HG03064 (cell line): ENCODE results near the gene CLGN.
A peak's percentile ranks its signal among the peaks of the same experiment; 100 is the strongest.

Experiments used
- ATAC-seq: cut with Tn5 transposase; IDR thresholded peaks from one replicate; pipeline ENCODE4 v1.9.1; 2021; ENCODE audit warnings: low read depth; ENCODE audit not compliant: unreplicated experiment

The CLGN gene

DNA sequence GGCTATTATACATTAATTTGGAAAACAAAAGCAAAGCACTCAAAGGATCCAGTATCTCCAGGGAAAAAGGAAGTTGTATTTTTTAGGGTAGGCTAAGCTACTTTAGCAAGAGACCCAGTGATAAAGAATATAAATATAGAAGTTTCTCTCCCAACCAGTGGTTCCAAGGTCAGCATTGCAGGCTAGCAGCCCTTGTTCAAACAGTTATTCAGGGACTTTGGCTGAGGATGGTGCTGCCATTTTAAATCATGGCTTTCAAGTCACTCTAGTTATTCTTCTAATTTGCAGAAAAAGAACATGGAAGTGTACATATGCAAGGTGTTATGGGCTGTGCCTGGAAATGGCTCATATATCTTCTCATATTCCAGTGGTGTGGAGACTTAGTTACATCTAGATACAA, 44.7 kb downstream of the CLGN start:
- ATAC-seq, result no peak

DNA sequence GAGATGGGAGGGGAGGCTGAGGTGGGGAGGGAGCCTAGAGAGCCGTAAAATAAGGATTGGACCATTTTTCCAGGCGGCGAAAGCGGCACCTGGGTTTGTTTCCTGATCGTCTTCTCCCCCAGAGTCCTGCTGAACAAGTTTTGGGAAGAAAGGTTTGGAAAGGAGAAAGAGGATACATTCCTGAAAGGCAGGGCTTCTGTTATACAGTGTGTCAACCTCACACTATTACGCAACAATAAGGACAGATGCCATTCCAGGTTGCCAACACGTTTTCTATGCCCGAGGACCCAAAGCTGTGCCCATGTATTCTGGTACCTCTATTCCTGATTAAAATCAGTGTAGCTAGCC, 53.3 kb downstream of the CLGN start:
- ATAC-seq, result no peak

DNA sequence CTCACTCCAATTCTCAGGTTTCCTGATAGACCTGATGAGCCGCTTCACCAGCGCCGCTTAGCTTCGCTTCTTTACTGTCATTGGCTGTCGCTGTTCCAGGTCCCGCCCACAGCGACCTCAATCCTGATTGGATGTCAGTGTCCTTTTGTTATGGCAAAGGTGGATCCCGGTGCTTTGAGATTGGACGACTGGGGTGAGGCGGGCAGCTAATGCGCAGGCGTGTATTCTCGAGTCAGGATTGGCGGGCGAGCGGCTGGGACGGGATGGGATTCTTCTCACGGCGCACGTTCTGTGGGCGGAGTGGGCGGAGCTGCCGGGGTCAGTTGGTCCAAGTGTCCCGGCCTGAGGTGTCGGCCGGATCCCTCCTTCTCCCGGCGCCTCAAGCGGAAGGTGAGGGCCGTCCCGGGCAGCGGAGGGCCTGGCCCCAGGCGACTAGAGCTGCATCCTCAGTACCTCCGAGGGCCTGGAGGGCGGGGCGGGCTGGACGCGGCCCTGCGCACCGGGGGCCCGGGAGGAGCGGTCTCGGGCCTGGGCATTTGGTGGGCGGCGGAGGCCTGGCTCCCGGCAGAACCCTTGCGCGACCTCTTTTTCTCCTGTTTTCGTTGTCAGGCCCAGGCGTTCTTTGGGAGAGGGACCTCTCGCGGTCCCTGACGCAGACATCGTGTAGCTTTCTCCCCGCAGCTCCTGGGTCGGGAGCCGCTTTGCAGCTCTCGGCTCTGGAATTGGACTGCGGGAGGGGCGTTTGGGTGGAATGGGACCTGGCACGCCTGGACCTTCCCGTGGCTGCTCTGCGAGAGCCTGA, 53.9 kb downstream of the CLGN start, which contains the start of gene SCOC:
SCOC (plus strand) TSS at position 319 of the 802 bp plus-strand sequence. CDS start 5,525 bp downstream, outside the sequence.
- peak; percentile 97 for ATAC-seq

DNA sequence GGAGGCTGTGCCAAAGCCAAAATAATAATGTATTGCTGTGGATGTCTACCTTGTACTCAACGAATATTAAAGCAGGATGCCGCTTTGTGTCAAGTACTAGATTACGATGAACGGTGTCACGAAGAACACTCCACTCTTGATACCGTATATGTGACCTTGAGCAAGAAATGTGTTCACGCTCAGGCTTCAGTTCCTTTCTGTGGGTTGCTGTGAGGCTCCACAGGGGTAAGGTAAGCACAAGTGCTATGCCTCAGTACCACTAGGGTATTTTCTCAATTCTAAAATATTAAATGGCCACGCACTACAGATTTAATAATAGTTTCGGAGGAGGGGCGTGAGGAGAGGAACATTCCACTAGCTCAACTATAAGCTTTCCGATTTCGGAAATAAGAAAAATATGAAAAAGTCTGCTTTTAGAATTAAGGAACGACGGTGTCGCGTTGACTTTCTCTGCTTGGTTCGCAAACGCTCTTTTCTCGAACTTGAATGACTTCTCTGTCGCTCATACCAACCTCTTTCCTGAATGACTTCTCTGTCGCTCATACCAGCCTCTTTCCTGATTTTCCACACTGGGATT, 54.6 kb downstream of the CLGN start:
- ATAC-seq, result peak; percentile 59

DNA sequence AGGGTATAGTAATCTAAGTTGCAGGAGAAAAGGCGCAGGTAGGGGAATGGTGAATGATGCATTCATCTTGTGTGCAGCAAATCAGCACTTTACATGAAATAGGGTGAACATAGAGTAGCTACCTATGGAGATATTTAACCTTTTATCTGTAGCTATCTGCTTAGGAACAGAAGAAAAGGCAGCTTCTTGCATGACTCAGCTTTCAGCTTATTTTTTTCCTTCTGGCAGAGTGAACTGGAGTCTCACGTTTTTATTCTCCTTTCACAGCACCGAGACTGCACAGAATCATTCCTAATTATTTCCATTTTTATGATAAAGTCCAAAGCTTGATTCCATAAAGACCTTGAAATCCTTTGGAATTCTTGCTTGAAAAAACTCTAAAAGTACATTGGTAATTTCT, 58.8 kb downstream of the CLGN start:
- ATAC-seq, result no peak

DNA sequence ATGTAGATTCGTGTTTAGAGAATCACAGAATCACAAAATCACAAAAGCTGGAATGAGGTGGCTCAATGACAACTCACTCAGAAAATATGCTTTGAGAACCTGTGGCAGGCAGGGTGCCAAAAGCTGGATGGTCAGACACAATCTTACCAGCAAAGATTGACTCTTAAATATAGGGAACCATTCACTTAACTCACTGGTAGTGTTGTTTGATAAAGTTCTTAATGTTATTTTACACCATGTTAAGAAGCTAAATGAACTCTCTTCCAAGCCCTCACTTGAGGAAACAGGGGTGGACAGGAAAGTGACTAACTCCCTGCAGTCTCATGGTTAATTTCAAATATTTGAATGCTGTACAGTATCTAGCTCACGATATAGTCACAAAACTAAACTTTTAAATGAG, 59.7 kb downstream of the CLGN start:
- ATAC-seq, result no peak

DNA sequence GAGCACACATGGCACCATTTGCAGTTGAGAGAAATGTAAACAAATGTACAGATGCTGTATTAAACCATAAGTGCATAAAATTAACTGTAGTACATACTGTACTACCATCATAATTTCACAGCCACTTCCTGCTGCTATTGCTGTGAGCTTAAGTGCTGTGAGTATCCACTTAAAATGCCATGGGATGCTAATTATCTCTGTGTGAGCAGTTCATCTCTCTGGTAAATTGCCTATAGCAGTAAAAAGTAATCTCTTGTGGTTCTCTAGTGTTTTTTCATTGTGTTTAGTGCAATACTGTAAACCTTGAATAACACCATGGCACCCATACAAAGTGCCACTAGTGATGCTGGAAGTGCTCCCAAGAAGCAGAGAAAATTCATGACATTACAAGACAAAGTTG, 63.9 kb downstream of the CLGN start:
- ATAC-seq, result no peak

DNA sequence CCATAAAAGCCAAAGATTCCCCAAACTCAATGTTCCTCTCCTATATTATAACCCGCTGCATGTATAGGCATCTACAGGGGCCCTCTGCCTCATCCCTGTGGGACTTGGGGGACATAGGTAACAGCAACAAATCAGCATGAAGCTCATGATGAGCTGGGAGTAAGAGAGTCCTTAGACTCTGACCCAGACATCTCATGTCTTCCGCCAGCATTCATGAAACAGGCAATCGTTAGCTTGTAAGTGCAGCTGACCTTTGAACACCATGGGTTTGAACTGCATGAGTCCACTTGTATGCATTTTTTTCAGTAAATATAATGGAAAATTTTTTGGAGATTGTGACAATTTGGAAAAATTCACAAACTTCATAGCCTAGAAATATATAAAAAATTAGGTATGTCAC, 64.4 kb downstream of the CLGN start:
- no peak for ATAC-seq

DNA sequence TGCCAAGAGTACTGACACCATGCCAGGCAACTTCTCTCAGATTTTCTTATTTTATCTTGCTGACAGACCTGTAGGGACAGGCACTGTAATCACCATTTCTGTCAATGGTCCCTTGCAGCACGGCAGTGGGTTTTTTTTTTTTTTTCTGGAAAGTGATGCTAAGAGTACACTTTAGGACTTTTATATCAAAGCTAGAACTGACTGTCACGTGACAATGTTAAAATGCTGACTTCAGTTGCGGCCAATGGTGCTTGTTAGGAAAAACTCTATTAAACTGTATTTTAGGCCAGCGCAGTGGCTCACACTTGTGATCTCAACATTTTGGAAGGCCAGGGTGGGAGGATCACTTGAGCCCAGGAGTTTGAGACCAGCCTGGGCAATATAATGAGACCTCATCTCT, 66.3 kb downstream of the CLGN start:
- ATAC-seq, result no peak

DNA sequence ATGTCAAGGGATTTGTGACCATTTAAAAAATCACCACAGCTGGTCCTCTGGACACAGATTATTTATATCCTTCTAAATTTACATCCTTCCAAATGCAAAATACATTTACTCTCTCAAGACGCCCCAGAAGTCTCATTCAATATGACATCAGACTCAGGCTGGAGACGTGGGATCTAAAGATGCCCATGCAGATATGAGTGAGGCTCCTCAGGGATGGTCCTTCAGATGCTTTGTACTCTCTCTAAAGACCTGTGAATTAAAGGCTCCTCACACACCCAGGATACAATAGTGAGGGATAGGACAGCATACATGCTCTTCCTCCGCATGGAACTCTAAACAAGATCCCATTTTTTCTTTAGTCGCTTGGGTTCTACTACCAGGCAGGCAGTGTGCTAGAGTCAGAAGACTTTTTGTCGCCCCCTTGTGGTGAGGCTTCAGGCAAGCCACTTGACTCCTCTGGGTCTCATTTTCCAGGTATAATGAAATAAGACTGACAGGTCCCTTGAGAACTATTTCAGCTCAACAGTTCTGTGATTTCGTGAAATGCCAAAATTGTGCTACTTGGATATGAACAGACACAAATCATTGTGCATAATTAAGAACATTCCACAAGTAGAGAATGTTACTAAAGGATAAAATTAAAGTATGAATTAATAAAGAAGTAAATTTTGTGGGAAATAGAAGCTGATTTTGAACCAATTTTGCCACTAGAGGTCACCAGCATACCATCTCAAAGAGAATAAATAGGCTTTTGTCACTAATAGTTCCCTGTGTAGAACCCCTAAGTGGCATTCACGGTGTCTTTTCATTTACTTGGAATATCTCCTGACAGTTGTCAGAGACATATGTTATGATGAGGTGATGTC, 67.7 kb downstream of the CLGN start:
- peak; percentile 98 for ATAC-seq

DNA sequence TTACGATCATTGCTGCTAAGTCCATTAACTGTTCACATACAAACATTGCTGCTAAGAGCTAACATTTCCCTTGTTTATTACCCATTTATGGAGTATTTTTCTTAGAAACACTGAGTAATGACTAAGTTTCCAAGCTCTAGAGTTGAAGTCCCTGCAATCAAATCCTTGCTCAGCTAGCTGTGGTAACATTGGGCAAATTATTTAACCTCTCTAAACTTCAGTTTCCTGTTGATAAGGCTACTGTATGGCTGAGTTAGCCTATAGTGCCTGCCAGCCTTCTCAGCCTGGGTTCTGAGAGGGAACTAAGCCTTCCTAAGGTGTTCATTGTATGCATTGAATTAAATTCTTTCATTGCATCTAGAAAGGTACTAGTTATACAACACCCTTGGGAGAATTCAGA, 69.2 kb downstream of the CLGN start:
- ATAC-seq, result no peak

DNA sequence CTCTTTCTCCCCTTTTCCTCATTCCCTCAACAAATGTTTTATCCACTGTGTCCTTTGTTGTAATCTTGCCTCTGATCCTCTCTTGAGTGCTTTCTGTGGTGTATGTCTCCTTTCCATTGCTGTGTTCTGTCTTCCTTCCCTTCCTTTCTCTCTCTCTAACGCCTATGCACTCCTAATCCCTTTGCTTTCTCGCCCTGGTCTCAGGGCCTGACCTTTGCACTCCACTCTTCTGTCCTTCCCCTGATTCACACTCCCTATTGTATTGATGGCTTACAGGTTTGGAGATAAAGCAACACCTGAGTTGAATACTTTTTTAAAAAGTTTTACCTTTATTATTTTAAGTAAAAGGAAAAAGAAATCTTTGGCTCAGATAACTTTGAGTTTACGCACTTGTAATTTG, 69.6 kb downstream of the CLGN start:
- ATAC-seq, result no peak

DNA sequence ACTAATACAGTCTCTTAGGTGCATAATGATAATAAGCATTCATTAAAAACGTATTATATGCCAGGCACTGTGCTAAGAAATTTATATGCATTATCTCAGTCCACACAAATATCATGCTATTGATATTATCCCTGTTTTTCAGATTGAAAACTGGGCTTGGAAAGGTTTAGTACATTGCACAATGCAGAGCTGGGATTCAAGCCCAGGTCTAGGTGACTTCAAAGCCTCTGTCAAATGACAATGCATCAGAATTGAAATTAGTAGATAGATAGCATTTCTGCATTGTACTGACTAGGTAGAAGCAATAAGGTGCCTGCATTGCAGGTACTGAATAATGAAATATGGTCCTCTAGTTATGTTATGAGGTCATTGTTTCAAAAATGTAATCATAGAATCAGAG, 72.2 kb downstream of the CLGN start:
- no peak for ATAC-seq

DNA sequence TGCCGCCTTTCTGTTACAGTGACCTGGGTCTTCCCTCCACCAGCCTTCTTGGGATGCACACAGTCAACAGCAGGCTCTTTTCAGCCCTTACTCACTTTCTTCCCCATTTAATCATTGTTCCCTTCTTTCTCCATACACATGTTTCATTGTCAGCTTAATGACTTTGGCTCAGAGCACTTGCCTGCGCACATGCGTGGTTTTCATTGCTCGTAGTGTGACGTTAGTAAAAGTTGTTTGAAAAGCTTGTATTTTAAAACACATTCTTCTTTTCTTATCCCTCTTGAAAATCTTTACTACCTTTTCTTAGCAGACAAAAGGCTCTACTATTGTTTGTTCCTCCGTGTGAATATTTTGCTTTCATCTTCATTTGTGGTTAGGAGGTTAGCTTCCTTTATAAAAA, 73.7 kb downstream of the CLGN start:
- ATAC-seq, result no peak

DNA sequence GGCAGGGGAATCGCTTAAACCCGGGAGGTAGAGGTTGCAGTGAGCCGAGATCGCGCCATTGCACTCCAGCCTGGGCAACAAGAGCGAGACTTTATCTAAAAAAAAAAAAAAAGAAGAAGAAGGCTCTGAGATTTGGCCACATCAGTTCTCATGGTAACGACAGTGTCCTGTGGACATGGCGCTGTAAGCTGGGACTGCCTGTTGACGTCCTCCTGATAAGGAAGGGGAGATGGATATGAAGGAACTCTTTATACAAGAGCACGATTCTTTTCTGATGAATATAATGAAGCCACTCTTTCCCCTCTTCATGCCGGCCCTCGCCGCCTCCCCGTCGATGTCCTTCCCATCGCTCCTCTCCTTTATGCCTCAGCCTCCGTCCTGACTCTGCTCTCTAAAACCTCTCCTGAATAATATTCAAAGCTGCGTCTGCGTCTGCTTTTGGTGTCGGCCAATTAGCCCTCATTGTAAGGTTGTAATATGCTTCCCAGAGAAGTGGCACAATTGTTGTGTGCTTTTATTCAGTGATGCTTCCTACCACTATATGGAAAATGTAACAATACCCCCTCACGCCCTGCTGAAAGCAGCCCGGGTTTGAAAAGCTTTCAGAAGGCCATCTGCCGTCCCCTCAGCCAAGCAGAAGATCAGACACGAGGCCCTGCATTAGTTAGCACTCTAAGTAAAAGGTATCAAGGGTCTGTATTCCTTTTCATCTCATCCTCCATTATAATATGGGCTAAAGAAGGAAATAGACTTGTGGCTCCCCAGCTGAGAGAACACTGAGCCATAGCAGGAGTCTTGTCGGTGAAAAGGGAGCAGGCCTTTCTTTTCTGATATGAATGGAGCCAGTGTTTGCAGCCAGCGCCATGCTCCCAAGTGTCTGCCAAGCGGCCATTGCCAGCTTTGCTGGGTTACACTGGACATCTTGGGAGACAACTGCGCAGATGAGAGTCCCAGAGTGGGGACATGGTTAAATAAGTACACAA, 76.1 kb downstream of the CLGN start:
- ATAC-seq, result no peak

DNA sequence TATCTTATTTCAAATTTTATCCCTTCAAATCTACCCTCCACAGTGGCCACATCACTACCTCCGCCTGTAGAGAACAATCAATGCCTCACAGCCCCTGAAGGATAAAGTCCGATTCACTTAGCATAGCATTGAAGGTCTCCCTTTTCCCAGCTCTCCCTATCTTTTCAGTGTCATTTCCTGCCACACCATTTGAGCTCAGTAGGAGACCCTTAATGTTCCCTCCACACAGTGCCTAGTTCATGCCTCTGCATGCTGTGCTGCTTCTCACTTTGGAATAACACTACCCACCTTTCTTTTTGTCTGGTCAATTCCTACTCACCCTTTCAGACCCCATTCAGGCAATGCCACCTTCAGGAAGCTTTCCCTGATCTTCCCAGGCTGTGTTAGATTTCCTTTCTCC, 77.6 kb downstream of the CLGN start:
- no peak for ATAC-seq

DNA sequence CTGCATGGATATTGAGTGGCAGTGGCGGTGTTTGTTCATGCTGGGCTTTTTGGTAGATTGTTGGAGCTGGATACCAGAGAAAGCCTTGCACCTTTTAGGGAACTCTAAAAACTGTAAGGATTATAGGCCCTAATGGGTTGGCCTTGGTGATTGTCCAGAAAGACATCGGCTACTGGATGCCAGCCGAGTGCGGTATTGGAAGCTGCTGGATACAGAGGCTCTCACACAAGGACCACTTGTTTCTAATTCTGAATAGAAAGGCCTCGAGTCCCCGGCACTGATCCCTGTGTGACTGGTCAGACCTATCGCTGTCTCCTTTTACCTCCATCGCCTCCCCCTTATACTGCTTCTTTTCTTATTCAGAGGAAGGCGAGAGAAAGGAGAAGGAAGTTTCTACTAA, 81.3 kb downstream of the CLGN start:
- ATAC-seq, result no peak

DNA sequence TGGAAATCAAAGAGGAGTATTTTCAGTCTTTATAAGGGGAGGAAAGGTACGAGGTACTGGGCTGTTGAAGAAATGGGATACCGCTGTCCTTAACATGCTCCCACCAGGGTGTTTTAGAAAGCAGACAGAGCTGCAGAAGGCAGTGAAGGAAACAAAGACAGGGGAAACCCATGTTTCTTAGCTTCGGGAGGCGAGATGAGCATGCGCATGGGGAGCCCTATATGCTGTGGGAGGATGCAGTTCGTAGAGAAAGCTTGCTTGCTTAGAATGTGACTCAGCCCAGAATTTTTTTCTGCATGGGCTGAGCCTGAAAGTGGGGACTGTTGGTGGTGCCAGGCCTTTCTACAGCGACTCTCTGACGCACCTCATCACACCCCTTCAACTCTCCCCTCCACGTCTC, 82.8 kb downstream of the CLGN start:
- no peak for ATAC-seq

DNA sequence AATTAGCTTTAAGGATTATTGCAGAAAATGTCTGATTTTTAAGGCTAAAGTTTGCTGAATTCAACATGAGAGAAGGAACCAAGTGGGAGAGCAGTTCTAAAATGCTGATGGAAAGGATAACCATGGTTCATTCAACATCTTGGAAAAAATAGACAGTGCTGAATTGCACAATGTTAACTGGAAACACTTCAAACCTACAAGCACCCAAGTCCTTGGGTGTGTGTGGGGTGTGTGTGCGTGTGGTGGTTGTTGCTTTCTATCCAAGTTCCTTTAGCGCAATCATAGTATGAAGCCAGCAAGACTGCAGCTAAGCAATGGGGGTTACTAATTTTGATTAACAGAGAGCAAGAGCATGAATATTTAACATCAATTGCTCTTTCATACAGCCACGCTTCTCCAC, 83.3 kb downstream of the CLGN start:
- ATAC-seq, result no peak

DNA sequence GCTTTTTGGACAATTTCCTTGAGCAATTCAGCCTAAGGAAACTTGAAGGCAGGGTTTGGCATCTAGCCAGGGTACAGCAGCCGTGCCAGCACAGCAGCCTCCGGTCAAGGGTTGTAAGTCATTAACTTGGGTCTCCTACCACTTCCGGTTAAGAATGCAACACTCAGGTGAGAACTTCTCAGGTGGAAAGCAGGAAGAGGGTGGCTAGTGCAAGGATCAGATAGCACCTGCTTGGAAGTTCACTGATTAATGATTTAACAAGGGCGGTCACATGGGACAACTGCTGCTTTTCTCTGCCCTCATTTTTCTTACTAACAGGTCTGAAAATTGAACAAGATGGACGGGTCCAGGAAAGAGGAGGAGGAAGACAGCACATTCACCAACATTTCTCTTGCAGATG, 84.1 kb downstream of the CLGN start:
- ATAC-seq, result peak; percentile 91
